GM12878 (cell line): ENCODE data around the gene CLEC16A. TPM values are rescaled to one million over a fixed set of nuclear protein-coding genes. Genes with fewer than 3 reads are reported as not detected.

ENCODE experiments used
- ESRRA ChIP-seq: IDR thresholded peaks from 2 replicates; pipeline ENCODE4 v1.6.1; 2012; ENCODE audit warnings: mild to moderate bottlenecking, low read length, improper control_type of control experiment
- MEF2B ChIP-seq: fragments of 450-650 bp; IDR thresholded peaks from 2 replicates; pipeline ENCODE4 v1.6.1; 2018; ENCODE audit warnings: mild to moderate bottlenecking, moderate library complexity; ENCODE audit not compliant: partially characterized antibody, poor library complexity, severe bottlenecking
- MYC ChIP-seq: IDR thresholded peaks from 2 replicates; pipeline ENCODE4 v1.6.1; 2011; ENCODE audit warnings: mild to moderate bottlenecking, low read length, moderate library complexity, inconsistent platforms; ENCODE audit not compliant: insufficient read depth, insufficient replicate concordance, insufficient read length, severe bottlenecking
- POLR2AphosphoS5 ChIP-seq: IDR thresholded peaks from 2 replicates; pipeline ENCODE4 v1.6.1; 2011; ENCODE audit warnings: mild to moderate bottlenecking, low read length, inconsistent platforms
- SIX5 ChIP-seq: IDR thresholded peaks from 2 replicates; pipeline ENCODE4 v1.6.1; 2011; ENCODE audit warnings: mild to moderate bottlenecking, low read depth, low read length, moderate library complexity; ENCODE audit not compliant: severe bottlenecking
- USF1 ChIP-seq: IDR thresholded peaks from 2 replicates; pipeline ENCODE4 v1.6.1; 2011; ENCODE audit warnings: borderline replicate concordance, low read depth, mild to moderate bottlenecking, moderate library complexity, mixed read lengths, low read length; ENCODE audit not compliant: insufficient read depth; ENCODE audit errors: extremely low read length
- YY1 ChIP-seq: IDR thresholded peaks from 2 replicates; pipeline ENCODE4 v1.6.1; 2011; ENCODE audit warnings: low read depth, mild to moderate bottlenecking, low read length
- ZNF24 ChIP-seq: fragments of 450-650 bp; IDR thresholded peaks from 2 replicates; pipeline ENCODE4 v1.6.1; 2017; ENCODE audit warnings: antibody characterized with exemption, mild to moderate bottlenecking
- ZNF274 ChIP-seq: IDR thresholded peaks from one replicate; pipeline ENCODE4 v1.8.0; 2011; ENCODE audit not compliant: insufficient read length, insufficient read depth
- ZNF622 ChIP-seq: fragments of 450-650 bp; IDR thresholded peaks from 2 replicates; pipeline ENCODE4 v1.6.1; 2017; ENCODE audit warnings: mild to moderate bottlenecking, inconsistent platforms
- polyA plus RNA-seq, 11 experiments: library from polyadenylated mRNA; depleted of rRNA in 4 of 11; unstranded in 6 of 11; stranded (reverse) in 5 of 11; fragments of >200 nt; fragmentation: Nextera tagmentation in 4 of 11; fragmentation: Illumina TruSeq in 1 of 11; extraction: Ambion mirVana in 4 of 11; extraction: Trizol in 1 of 11; gene quantifications; 1 replicate in 1 of 11; 2 replicates in 10 of 11; pipeline versions ENCODE4 v1.2.1 to v1.2.3, GENCODE V29; 2011 to 2016; ENCODE audit warnings: inconsistent platforms in 2 of 11, missing spikeins in 2 of 11, low read depth in 1 of 11
- total RNA-seq, 4 experiments: library from RNA; depleted of rRNA in 3 of 4; stranded (reverse); fragments of >200 nt in 3 of 4; fragmentation: Illumina TruSeq in 1 of 4; extraction: Trizol in 1 of 4; gene quantifications; 2 replicates each; pipeline versions ENCODE4 v1.2.1 to v1.2.3, GENCODE V29; 2013 to 2021
- TF ChIP-seq, protein P1 (sequence below): fragments of 450-650 bp; IDR thresholded peaks from 2 replicates; pipeline ENCODE4 v1.6.1; 2017; ENCODE audit warnings: antibody characterized with exemption, mild to moderate bottlenecking, moderate library complexity
- TF ChIP-seq, protein P2 (sequence below): fragments of 450-650 bp; IDR thresholded peaks from 2 replicates; pipeline ENCODE4 v1.6.1; 2016; ENCODE audit warnings: mild to moderate bottlenecking

The CLEC16A gene
- total and polyA plus RNA-seq, 10 of the 15 experiments (the other 5 are each of a cell fraction or from before 2014, with no cell fraction given), result 1.5 to 28.8 (median 19.2) TPM

DNA sequence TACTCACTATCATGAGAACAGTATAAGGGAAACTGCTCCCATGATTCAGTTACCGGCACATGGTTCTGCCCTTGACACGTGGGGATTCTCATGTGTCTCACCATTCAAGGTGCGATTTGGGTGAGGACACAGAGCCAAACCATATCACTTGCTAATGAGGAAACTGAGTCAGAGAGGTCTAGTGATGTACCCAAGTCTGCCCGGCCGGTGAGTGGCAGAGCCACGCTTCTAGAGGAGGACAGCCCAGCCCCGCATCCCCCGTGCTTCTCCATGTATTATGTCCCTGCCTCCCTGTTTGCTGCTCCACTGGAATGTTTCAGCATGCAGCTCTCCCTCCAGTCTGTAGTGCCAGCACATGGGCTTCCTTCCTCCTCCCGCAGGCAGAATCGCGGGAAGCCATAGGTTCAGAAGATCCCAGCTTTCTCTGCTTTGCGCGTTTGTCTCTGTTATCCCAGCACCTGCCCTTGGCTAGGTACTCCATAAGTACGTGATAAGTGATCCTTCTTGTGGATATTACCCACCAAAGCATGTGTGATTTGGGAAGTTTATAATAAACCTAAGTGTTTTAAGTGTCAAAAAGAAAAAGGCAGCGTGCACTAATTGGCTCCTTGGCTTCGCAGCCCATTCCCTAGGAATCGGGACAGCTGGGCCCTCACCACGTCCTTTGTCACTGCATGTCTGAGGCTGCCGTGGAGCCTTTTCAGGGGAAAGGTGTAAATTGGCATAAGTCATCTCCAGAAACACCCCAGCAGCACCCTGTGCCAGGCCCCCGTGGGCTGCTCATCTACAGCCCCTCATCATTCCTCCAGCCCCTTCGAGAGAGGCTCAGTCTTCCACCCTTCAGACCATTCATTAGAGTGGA is 103.8 kb downstream of the CLEC16A start (continued):
- TF ChIP-seq, protein P1, sequence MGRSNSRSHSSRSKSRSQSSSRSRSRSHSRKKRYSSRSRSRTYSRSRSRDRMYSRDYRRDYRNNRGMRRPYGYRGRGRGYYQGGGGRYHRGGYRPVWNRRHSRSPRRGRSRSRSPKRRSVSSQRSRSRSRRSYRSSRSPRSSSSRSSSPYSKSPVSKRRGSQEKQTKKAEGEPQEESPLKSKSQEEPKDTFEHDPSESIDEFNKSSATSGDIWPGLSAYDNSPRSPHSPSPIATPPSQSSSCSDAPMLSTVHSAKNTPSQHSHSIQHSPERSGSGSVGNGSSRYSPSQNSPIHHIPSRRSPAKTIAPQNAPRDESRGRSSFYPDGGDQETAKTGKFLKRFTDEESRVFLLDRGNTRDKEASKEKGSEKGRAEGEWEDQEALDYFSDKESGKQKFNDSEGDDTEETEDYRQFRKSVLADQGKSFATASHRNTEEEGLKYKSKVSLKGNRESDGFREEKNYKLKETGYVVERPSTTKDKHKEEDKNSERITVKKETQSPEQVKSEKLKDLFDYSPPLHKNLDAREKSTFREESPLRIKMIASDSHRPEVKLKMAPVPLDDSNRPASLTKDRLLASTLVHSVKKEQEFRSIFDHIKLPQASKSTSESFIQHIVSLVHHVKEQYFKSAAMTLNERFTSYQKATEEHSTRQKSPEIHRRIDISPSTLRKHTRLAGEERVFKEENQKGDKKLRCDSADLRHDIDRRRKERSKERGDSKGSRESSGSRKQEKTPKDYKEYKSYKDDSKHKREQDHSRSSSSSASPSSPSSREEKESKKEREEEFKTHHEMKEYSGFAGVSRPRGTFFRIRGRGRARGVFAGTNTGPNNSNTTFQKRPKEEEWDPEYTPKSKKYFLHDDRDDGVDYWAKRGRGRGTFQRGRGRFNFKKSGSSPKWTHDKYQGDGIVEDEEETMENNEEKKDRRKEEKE, result no peak
- TF ChIP-seq ESRRA (no peak), SIX5 (no peak), USF1 (no peak), ZNF622 (no peak), MYC (no peak), ZNF274 (no peak), ZNF24 (no peak), POLR2AphosphoS5 (no peak), MEF2B (no peak), YY1 (no peak)
- TF ChIP-seq, protein P2, sequence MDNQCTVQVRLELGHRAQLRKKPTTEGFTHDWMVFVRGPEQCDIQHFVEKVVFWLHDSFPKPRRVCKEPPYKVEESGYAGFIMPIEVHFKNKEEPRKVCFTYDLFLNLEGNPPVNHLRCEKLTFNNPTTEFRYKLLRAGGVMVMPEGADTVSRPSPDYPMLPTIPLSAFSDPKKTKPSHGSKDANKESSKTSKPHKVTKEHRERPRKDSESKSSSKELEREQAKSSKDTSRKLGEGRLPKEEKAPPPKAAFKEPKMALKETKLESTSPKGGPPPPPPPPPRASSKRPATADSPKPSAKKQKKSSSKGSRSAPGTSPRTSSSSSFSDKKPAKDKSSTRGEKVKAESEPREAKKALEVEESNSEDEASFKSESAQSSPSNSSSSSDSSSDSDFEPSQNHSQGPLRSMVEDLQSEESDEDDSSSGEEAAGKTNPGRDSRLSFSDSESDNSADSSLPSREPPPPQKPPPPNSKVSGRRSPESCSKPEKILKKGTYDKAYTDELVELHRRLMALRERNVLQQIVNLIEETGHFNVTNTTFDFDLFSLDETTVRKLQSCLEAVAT, result no peak
